GM21447 (cell line): ENCODE results near the gene ATG9A.

Experiments
- ATAC-seq: cut with Tn5 transposase; IDR thresholded peaks from one replicate; pipeline ENCODE4 v1.9.1; 2021; ENCODE audit not compliant: unreplicated experiment

ATG9A gene

GRCh38 chr2:219223831-219224610 lies 5.4 kb downstream of the ATG9A start:
- no peak for ATAC-seq

GRCh38 chr2:219221957-219222518 lies 7.4 kb downstream of the ATG9A start:
- ATAC-seq: no peak

- no peak for ATAC-seq
Observed at GRCh38 chr2:219220652-219221402, 8.6 kb downstream of the ATG9A start.

- no peak for ATAC-seq
Observed at GRCh38 chr2:219219784-219220532, 9.5 kb downstream of the ATG9A start.

GRCh38 chr2:219218732-219219701 lies 10.4 kb downstream of the ATG9A start, which contains the start of gene ABCB6:
Gene ABCB6, minus strand, starts transcription at chr2:219218958. Its CDS starts 285 bp downstream, at chr2:219218673.
- peak; percentile 84 for ATAC-seq

- ATAC-seq: peak; percentile 34
Observed at GRCh38 chr2:219218217-219218731, 11.2 kb downstream of the ATG9A start.

- no peak for ATAC-seq
Observed at GRCh38 chr2:219216535-219216915, 12.9 kb downstream of the ATG9A start.

- no peak for ATAC-seq
Observed at GRCh38 chr2:219215871-219216534, 13.4 kb downstream of the ATG9A start.

GRCh38 chr2:219214786-219215185 lies 14.7 kb downstream of the ATG9A start:
- ATAC-seq: no peak

GRCh38 chr2:219214141-219214540 lies 15.3 kb downstream of the ATG9A start:
- ATAC-seq: no peak

GRCh38 chr2:219213486-219214071 lies 15.9 kb downstream of the ATG9A start:
- ATAC-seq: no peak

GRCh38 chr2:219213026-219213415 lies 16.4 kb downstream of the ATG9A start:
- no peak for ATAC-seq

GRCh38 chr2:219210886-219211362 lies 18.5 kb downstream of the ATG9A start:
- ATAC-seq: no peak

GRCh38 chr2:219210196-219210885 lies 19.1 kb downstream of the ATG9A start:
- no peak for ATAC-seq

- ATAC-seq: no peak
Observed at GRCh38 chr2:219209236-219210195, 19.9 kb downstream of the ATG9A start.

- ATAC-seq: no peak
Observed at GRCh38 chr2:219207884-219208740, 21.3 kb downstream of the ATG9A start.
